GM21723 (cell line): Measurements from ENCODE around the gene PRR16.
"Not testable (repeated sequence)": the region's sequence is repeated elsewhere in the genome, so short reads cannot be mapped to it uniquely, and the experiment has no call there.

Experiments
- ATAC-seq: cut with Tn5 transposase; IDR thresholded peaks from one replicate; pipeline ENCODE4 v1.9.1; 2021; ENCODE audit warnings: mild to moderate bottlenecking, moderate library complexity; ENCODE audit not compliant: unreplicated experiment

PRR16 gene

GRCh38 chr5:120631611-120632010 lies 167.5 kb downstream of the PRR16 start:
- ATAC-seq, result no peak

GRCh38 chr5:120632430-120632829 lies 168.3 kb downstream of the PRR16 start:
- no peak for ATAC-seq

GRCh38 chr5:120638449-120638848 lies 174.3 kb downstream of the PRR16 start:
- no peak for ATAC-seq

DNA sequence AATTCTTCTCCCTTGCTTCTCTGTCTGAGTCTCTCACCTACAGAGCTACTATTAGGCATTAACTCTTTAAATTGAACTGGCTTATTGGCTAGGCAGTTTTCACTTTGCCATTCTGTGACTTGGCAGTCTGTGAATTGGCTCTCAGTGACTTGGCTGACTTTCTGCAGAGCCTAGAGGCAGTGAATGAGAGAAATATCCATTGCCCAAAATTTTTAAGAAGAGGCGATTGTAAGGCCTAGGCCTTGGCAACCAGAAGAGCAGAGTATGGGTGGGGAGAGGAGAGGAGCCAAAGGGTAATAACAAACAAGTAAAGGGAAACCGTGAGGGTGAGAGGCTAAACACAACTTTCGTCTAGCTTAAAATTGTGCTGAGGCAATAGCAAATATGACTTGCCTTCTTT lies 176.7 kb downstream of the PRR16 start:
- no peak for ATAC-seq

DNA sequence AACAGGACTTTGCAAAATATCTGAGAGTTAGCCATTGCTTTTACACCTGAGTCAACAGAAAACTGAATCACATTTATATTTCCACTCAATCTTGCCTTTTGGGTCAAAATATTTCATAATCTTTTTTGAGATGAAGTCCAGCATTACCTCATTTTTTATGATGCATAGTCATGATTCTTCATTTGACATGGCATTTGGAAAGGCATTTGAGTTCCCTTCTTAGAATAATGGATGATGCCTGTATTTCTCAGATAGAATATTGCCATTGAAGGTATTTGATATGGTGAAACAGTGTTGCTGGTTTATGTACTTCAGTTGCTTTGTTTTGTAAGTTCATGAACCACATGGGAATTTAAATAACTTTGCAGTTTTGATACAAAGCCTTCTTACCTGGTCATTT lies 180.4 kb downstream of the PRR16 start:
- no peak for ATAC-seq

DNA sequence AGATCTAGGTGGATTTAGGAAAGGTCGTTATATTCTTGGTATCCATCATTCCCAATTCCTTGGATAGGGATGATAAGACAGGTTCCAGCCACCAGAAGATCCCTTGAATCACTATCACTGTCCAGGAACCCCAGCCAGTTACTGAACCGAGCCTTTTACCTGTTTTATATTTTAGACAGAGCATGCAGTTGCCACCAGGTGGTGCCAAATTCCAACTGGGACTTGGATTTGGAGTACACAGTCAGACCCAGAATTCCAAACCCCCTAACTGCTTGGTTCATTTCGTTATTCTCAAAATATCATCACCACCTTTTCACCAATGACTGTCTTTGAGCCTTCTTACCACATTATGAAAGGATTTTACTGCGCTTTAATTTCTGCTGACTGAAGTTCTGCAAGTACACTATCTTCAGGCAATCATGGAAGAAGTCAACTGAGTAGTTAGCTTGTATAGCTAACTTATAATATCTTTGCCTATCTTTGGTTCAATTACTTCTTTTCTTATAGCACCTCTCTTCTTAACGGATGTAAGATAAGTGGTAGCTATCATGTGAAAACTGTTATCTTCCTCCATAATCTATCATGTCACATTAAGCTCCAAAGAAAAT lies 191.8 kb downstream of the PRR16 start:
- ATAC-seq, result peak; percentile 83

GRCh38 chr5:120657104-120657503 lies 193.0 kb downstream of the PRR16 start:
- no peak for ATAC-seq

- ATAC-seq, result no peak
These were observed 213.4 kb downstream of the PRR16 start for GRCh38 chr5:120677481-120677880.

DNA sequence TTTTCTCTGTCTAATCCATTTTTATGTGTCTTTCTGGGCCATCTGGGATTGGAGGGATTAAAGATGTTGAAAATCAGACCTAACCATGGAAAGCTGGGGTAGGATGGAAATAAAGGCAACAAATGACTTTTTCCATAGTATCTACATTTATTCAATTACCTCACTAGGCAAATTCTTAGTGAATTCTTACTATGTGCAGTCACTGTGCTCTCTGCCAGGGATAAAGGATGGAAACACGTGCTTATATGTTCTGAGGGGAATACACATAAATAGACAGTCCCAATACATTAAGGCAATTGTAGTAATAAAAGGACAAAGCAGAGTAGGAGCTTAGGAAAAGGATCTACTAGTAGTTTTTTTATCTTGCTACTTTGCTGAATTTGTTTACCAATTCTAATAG lies 214.2 kb downstream of the PRR16 start:
- no peak for ATAC-seq

GRCh38 chr5:120682851-120683250 lies 218.8 kb downstream of the PRR16 start:
- ATAC-seq, result no peak

- ATAC-seq, result no peak
These were observed 219.5 kb downstream of the PRR16 start for GRCh38 chr5:120683580-120683979.

GRCh38 chr5:120684213-120684612 lies 220.1 kb downstream of the PRR16 start:
- ATAC-seq, result no peak

GRCh38 chr5:120684749-120685415 lies 220.8 kb downstream of the PRR16 start:
- no peak for ATAC-seq

DNA sequence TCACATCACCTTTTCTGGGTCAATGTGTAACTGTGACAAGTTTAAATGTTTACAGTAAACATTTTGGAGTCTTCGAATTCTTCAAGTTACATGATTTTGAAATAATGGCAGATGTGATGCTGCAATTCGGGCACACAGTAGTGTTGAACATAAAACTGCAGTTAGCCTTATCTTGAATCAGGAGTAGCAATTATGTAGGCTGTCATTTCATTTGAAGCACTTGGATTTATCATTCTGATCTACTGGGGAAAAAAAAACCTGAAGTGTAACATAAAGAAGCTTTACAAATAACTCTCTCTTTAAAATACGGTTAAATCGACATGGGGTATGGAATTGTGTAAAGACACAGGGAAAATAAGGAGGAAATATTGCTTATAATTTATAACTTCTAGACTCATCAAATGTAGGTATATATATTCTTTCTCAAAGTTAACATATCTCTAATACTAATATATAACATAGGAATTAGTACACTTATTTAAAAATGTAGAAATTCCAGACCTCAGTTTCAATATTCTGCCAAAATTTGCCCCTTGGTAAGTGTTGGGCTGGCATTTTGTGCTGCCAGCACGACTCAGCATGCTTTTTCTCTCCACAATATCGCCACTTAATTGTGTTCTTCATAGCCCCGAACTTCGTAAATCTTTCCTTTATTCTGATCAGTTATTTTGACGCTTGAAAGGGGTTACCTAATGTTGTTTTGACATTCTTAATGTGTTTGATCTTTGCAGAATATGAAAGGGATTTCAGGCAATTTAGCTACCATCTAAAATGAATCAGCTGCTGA lies 226.7 kb downstream of the PRR16 start:
- ATAC-seq, result no peak

GRCh38 chr5:120692325-120692724 lies 228.2 kb downstream of the PRR16 start:
- no peak for ATAC-seq

DNA sequence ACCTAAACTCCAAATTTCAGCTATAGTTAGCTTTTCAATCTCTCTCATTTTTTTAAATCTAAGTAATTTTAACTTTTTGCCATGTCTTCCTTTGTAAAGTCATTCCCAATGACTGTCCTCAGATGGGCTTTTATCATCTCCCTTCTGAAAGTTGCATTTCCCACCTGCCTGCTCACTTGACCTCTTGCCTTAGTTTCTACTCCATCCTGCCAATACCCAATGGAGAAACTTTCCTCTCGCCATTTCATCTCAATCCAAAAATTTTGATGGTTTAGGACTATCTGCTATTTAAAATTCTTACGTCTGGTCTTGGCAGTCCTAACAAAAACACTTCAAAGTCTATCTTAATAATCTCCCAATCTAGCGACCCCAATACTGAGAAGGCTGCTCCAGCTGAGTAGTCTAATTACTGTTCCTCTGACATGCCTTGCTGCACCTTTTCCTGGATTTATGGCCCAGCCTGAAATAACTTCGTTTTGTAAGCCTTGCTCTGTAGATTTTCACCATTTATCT lies 231.3 kb downstream of the PRR16 start:
- ATAC-seq, result no peak

- no peak for ATAC-seq
These were observed 233.0 kb downstream of the PRR16 start for GRCh38 chr5:120697147-120697546.

DNA sequence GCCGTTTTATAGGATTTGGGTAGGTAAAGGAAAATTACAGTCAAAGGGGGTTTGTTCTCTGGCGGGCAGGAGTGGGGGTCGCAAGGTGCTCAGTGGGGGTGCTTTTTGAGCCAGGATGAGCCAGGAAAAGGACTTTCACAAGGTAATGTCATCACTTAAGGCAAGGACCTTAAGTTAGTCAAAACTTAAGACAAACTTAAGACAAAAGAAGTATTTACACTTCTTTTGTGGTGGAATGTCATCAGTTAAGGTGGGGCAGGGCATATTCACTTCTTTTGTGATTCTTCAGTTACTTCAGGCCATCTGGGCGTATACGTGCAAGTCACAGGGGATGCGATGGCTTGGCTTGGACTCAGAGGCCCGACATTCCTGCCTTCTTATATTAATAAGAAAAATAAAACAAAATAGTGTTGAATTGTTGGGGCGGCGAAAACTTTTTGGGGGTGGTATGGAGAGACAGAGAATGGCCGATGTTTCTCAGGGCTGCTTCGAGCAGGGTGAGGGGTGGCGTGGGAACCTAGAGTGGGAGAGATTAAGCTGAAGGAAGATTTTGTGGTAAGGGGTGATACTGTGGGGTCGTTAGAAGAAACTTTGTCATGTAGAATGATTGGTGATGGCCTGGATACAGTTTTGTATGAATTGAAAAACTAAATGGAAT lies 233.7 kb downstream of the PRR16 start:
- not testable (repeated sequence) for ATAC-seq

DNA sequence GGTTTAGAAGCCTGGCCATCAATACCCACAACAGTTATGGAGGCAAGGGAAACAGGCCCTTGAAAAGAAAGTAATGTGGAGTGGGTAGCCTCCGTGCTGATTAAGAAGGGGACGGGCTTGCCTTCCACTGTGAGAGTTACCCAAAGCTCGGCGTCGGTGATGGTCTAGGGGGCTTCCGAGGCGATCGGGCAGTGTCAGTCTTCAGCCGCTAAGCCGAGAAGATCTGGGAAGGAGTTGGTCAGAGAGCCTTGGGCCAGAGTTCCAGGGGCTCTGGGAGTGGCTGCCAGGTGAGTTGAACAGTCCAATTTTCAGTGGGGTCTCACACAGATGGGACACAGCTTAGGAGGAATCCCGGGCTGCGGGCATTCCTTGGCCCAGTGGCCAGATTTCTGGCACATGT lies 236.6 kb downstream of the PRR16 start:
- ATAC-seq, result not testable (repeated sequence)

GRCh38 chr5:120702817-120703538 lies 238.9 kb downstream of the PRR16 start:
- not testable (repeated sequence) for ATAC-seq
